ENCODE results near the gene ATP6V1G1. TPM values are rescaled to one million over a fixed set of nuclear protein-coding genes. Genes with fewer than 3 reads are reported as not detected.
"Not testable (repeated sequence)": the region's sequence is repeated elsewhere in the genome, so short reads cannot be mapped to it uniquely, and the experiment has no call there.

ATP6V1G1 gene
- total and polyA plus RNA-seq, 2 donors (not counting 1 experiment from before 2014, with no cell fraction given), result 86.8 to 150 TPM

GRCh38 chr9:114594136-114594535 lies 6.6 kb downstream of the ATP6V1G1 start:
- peak overlapping the region in 1 of 2 donors; percentile 87 for H3K27ac ChIP-seq (ENCODE audit: low read length in 2 of 2)
- H3K4me1 ChIP-seq (ENCODE audit: control insufficient read depth in 2 of 2, insufficient read depth in 2 of 2, low read length in 2 of 2), result peaks cover 40 to 46% of the 10 kb centered on the region in 2 donors
- Mint-ChIP-seq H3K27ac (peak overlapping the region; percentile 6), H3K4me3 (no peak overlapping the region), H3K4me1 (peaks cover 48% of the 10 kb centered on the region), H3K27me3 (no peaks in the 10 kb centered on the region), H3K9me3 (ENCODE audit: insufficient read depth) (no peaks in the 10 kb centered on the region)
- H3K79me2 ChIP-seq (ENCODE audit: control insufficient read depth, insufficient read depth, low read length), result peaks cover 99% of the 10 kb centered on the region
- CTCF ChIA-PET, result interaction anchor here (4.5 to 7.0 kb wide), 3 partner anchors 24 to 160 kb away, joined by 30 to 179 read pairs (median 76); no protein-coding TSS in a partner anchor
- H3K36me3 ChIP-seq (replicated peaks in 1 of 2; ENCODE audit: control extremely low read depth in 1 of 2, control insufficient read depth in 1 of 2, extremely low read depth in 1 of 2, insufficient read depth in 2 of 2, low read length in 1 of 2), result peaks cover 6 to 65% of the 10 kb centered on the region in 2 experiments
- DNase-seq (no peak), ATAC-seq (ENCODE audit: low read depth) (no peak)
- no peaks in the 10 kb centered on the region for H3K27me3 ChIP-seq (replicated peaks in 1 of 4; ENCODE audit: control extremely low read depth in 1 of 4, control insufficient read depth in 3 of 4, insufficient read depth in 4 of 4, low read length in 3 of 4)
- no peak overlapping the region for H2AFZ ChIP-seq (ENCODE audit: insufficient read depth, low read depth, low read length, poor library complexity, severe bottlenecking)
- peaks cover 52% of the 10 kb centered on the region for H4K20me1 ChIP-seq (ENCODE audit: control insufficient read depth, insufficient read depth, low read length, poor library complexity, severe bottlenecking)
- no peak overlapping the region for H3K4me2 ChIP-seq (replicated peaks; ENCODE audit: low read depth, low read length, poor library complexity, severe bottlenecking)
- H3K9me3 ChIP-seq (ENCODE audit: control extremely low read depth in 1 of 3, control insufficient read depth in 2 of 3, insufficient read depth in 1 of 3, low read length in 2 of 3), result no peaks in the 10 kb centered on the region
- no peak overlapping the region for H3K9ac ChIP-seq (ENCODE audit: low read length)
- H3K4me3 ChIP-seq (ENCODE audit: control extremely low read depth in 1 of 5, extremely low read depth in 1 of 5, insufficient read depth in 1 of 5, low read depth in 2 of 5, low read length in 4 of 5), result no peak overlapping the region
- intact Hi-C loops (cut with micrococcal nuclease), result loop anchor here (5.0 kb wide), 1 partner anchor 142 kb away; no protein-coding TSS in a partner anchor
- TF ChIP-seq EZH2 (IDR thresholded peaks at IDR 0.05; ENCODE audit: borderline replicate concordance, insufficient read depth, low read depth, low read length, poor library complexity, severe bottlenecking) (no peak), CTCF (IDR thresholded peaks at IDR 0.05) (no peak)
- WGBS (ENCODE audit: insufficient coverage), result 98% methylated on average over 8 of the region's 17 CpGs
- POLR2A ChIA-PET, result interaction anchor here (2.9 kb wide), 1 partner anchor 22 kb away, joined by 14 read pairs; no protein-coding TSS in a partner anchor

- whole genome bisulfite sequencing (ENCODE audit: insufficient coverage), result 99% methylated on average over 9 of the region's 9 CpGs
- CTCF ChIA-PET, result interaction anchor here (1.0 to 2.3 kb wide), 5 partner anchors 9 to 93 kb away, joined by 3 to 12 read pairs (median 4); partner anchors contain the start of gene ATP6V1G1
- H3K27me3 Mint-ChIP-seq; H3K27ac Mint-ChIP-seq; H3K4me2 ChIP-seq (replicated peaks; ENCODE audit: low read depth, low read length, poor library complexity, severe bottlenecking); H3K27me3 ChIP-seq (replicated peaks in 1 of 4; ENCODE audit: control extremely low read depth in 1 of 4, control insufficient read depth in 3 of 4, insufficient read depth in 4 of 4, low read length in 3 of 4); DNase-seq; POLR2A ChIA-PET; H3K4me3 ChIP-seq (ENCODE audit: control extremely low read depth in 1 of 5, extremely low read depth in 1 of 5, insufficient read depth in 1 of 5, low read depth in 2 of 5, low read length in 4 of 5); H3K9me3 Mint-ChIP-seq (ENCODE audit: insufficient read depth); H3K4me3 Mint-ChIP-seq; H2AFZ ChIP-seq (ENCODE audit: insufficient read depth, low read depth, low read length, poor library complexity, severe bottlenecking); intact Hi-C loops (cut with micrococcal nuclease); H3K9ac ChIP-seq (ENCODE audit: low read length); ATAC-seq (ENCODE audit: low read depth): not testable (repeated sequence)
- Histone ChIP-seq H3K9me3 (ENCODE audit: control extremely low read depth in 1 of 3, control insufficient read depth in 2 of 3, insufficient read depth in 1 of 3, low read length in 2 of 3) (peaks cover 3 to 11% (median 7%) of the 10 kb centered on the region in 3 donors), H3K36me3 (replicated peaks in 1 of 2; ENCODE audit: control extremely low read depth in 1 of 2, control insufficient read depth in 1 of 2, extremely low read depth in 1 of 2, insufficient read depth in 2 of 2, low read length in 1 of 2) (peaks cover 7 to 46% of the 10 kb centered on the region in 2 experiments), H3K4me1 (ENCODE audit: control insufficient read depth in 2 of 2, insufficient read depth in 2 of 2, low read length in 2 of 2) (peaks cover 15 to 19% of the 10 kb centered on the region in 2 donors), H4K20me1 (ENCODE audit: control insufficient read depth, insufficient read depth, low read length, poor library complexity, severe bottlenecking) (peaks cover 22% of the 10 kb centered on the region), H3K27ac (ENCODE audit: low read length in 2 of 2) (peak overlapping the region in 1 of 2 donors; percentile 17), H3K79me2 (ENCODE audit: control insufficient read depth, insufficient read depth, low read length) (peaks cover 74% of the 10 kb centered on the region)
- peaks cover 22% of the 10 kb centered on the region for H3K4me1 Mint-ChIP-seq
Measured at GRCh38 chr9:114600502-114601248, 13.1 kb downstream of the ATP6V1G1 start.

GRCh38 chr9:114601787-114602186 lies 14.2 kb downstream of the ATP6V1G1 start:
- intact Hi-C loops (cut with micrococcal nuclease); H3K4me3 Mint-ChIP-seq; H3K4me3 ChIP-seq (ENCODE audit: control extremely low read depth in 1 of 5, extremely low read depth in 1 of 5, insufficient read depth in 1 of 5, low read depth in 2 of 5, low read length in 4 of 5); H3K9ac ChIP-seq (ENCODE audit: low read length); H3K9me3 Mint-ChIP-seq (ENCODE audit: insufficient read depth); H3K4me2 ChIP-seq (replicated peaks; ENCODE audit: low read depth, low read length, poor library complexity, severe bottlenecking); POLR2A ChIA-PET; ATAC-seq (ENCODE audit: low read depth); H3K27me3 ChIP-seq (replicated peaks in 1 of 4; ENCODE audit: control extremely low read depth in 1 of 4, control insufficient read depth in 3 of 4, insufficient read depth in 4 of 4, low read length in 3 of 4); H2AFZ ChIP-seq (ENCODE audit: insufficient read depth, low read depth, low read length, poor library complexity, severe bottlenecking); H3K27me3 Mint-ChIP-seq; DNase-seq: not testable (repeated sequence)
- Histone ChIP-seq H3K79me2 (ENCODE audit: control insufficient read depth, insufficient read depth, low read length) (peaks cover 74% of the 10 kb centered on the region), H3K27ac (ENCODE audit: low read length in 2 of 2) (peak overlapping the region in 1 of 2 donors; percentile 4), H3K36me3 (replicated peaks in 1 of 2; ENCODE audit: control extremely low read depth in 1 of 2, control insufficient read depth in 1 of 2, extremely low read depth in 1 of 2, insufficient read depth in 2 of 2, low read length in 1 of 2) (peaks cover 7 to 37% of the 10 kb centered on the region in 2 experiments), H3K9me3 (ENCODE audit: control extremely low read depth in 1 of 3, control insufficient read depth in 2 of 3, insufficient read depth in 1 of 3, low read length in 2 of 3) (peaks cover 3 to 11% (median 7%) of the 10 kb centered on the region in 3 donors), H4K20me1 (ENCODE audit: control insufficient read depth, insufficient read depth, low read length, poor library complexity, severe bottlenecking) (peaks cover 12% of the 10 kb centered on the region), H3K4me1 (ENCODE audit: control insufficient read depth in 2 of 2, insufficient read depth in 2 of 2, low read length in 2 of 2) (peaks cover 15 to 20% of the 10 kb centered on the region in 2 donors)
- CTCF ChIA-PET, result interaction anchor here (1.6 to 2.3 kb wide), 2 partner anchors 10 to 94 kb away, joined by 4 to 12 read pairs; no protein-coding TSS in a partner anchor
- peak overlapping the region; percentile 6 for H3K27ac Mint-ChIP-seq
- WGBS (ENCODE audit: insufficient coverage), result no CpG with 5 or more reads among the region's 2 CpGs
- H3K4me1 Mint-ChIP-seq, result peaks cover 23% of the 10 kb centered on the region

Measured in B cell (primary cell).